Nephron progenitor cell (in vitro differentiated cells): ENCODE measurements around the gene SMLR1.
A peak's percentile ranks its signal among the peaks of the same experiment; 100 is the strongest.

Experiments
- DNase-seq: peaks from one replicate; pipeline ENCODE4 v3.0.0; 2021
- H3K27ac Mint-ChIP-seq: 2 replicates; pipeline ENCODE4 v1.8.0; 2021; ENCODE audit warnings: mild to moderate bottlenecking, moderate library complexity, mixed read lengths
- H3K27me3 Mint-ChIP-seq: 2 replicates; pipeline ENCODE4 v1.8.0; 2021; ENCODE audit warnings: mild to moderate bottlenecking, low read depth, mixed read lengths; ENCODE audit not compliant: poor library complexity
- H3K36me3 Mint-ChIP-seq: 2 replicates; pipeline ENCODE4 v1.8.0; 2021; ENCODE audit warnings: low read depth, mixed read lengths
- H3K4me1 Mint-ChIP-seq: 2 replicates; pipeline ENCODE4 v1.8.0; 2021; ENCODE audit warnings: mixed read lengths
- H3K4me3 Mint-ChIP-seq: 2 replicates; pipeline ENCODE4 v1.8.0; 2021; ENCODE audit warnings: mild to moderate bottlenecking, moderate library complexity, mixed read lengths
- H3K9me3 Mint-ChIP-seq: 2 replicates; pipeline ENCODE4 v1.8.0; 2021; ENCODE audit warnings: mild to moderate bottlenecking, moderate library complexity, mixed read lengths
- TF ChIP-seq, protein P1 (sequence below): fragments of 200-600 bp; sonication (generic); IDR thresholded peaks from 2 replicates; pipeline ENCODE4 v1.5.0; 2021; ENCODE audit warnings: antibody characterized with exemption

SMLR1 gene

GRCh38 chr6:130783416-130784107, 43.6 kb upstream of the SMLR1 start:
- DNase-seq: no peak
- no peak overlapping the region for H3K4me3 Mint-ChIP-seq
- H3K27me3 Mint-ChIP-seq: no peaks in the 10 kb centered on the region
- H3K4me1 Mint-ChIP-seq: no peaks in the 10 kb centered on the region
- TF ChIP-seq, protein P1, sequence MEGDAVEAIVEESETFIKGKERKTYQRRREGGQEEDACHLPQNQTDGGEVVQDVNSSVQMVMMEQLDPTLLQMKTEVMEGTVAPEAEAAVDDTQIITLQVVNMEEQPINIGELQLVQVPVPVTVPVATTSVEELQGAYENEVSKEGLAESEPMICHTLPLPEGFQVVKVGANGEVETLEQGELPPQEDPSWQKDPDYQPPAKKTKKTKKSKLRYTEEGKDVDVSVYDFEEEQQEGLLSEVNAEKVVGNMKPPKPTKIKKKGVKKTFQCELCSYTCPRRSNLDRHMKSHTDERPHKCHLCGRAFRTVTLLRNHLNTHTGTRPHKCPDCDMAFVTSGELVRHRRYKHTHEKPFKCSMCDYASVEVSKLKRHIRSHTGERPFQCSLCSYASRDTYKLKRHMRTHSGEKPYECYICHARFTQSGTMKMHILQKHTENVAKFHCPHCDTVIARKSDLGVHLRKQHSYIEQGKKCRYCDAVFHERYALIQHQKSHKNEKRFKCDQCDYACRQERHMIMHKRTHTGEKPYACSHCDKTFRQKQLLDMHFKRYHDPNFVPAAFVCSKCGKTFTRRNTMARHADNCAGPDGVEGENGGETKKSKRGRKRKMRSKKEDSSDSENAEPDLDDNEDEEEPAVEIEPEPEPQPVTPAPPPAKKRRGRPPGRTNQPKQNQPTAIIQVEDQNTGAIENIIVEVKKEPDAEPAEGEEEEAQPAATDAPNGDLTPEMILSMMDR: no peak
- H3K9me3 Mint-ChIP-seq: peaks cover 8% of the 10 kb centered on the region
- H3K27ac Mint-ChIP-seq: no peak overlapping the region
- H3K36me3 Mint-ChIP-seq: no peaks in the 10 kb centered on the region

GRCh38 chr6:130787726-130788500, 39.3 kb upstream of the SMLR1 start:
- Mint-ChIP-seq H3K9me3 (no peaks in the 10 kb centered on the region), H3K4me3 (no peak overlapping the region), H3K4me1 (no peaks in the 10 kb centered on the region), H3K27ac (no peak overlapping the region), H3K36me3 (no peaks in the 10 kb centered on the region), H3K27me3 (no peaks in the 10 kb centered on the region)
- TF ChIP-seq, protein P1: no peak
- no peak for DNase-seq

GRCh38 chr6:130788954-130789353, 38.3 kb upstream of the SMLR1 start:
- Mint-ChIP-seq H3K4me3 (no peak overlapping the region), H3K27ac (no peak overlapping the region), H3K27me3 (no peaks in the 10 kb centered on the region), H3K9me3 (peaks cover 3% of the 10 kb centered on the region), H3K36me3 (no peaks in the 10 kb centered on the region), H3K4me1 (no peaks in the 10 kb centered on the region)
- TF ChIP-seq, protein P1: no peak
- no peak for DNase-seq

GRCh38 chr6:130794010-130794697, 33.1 kb upstream of the SMLR1 start:
- Mint-ChIP-seq H3K36me3 (no peaks in the 10 kb centered on the region), H3K4me3 (no peak overlapping the region), H3K27me3 (no peaks in the 10 kb centered on the region), H3K9me3 (peaks cover 17% of the 10 kb centered on the region), H3K4me1 (no peaks in the 10 kb centered on the region), H3K27ac (peak overlapping the region; percentile 29)
- DNase-seq: no peak
- TF ChIP-seq, protein P1: no peak

DNA sequence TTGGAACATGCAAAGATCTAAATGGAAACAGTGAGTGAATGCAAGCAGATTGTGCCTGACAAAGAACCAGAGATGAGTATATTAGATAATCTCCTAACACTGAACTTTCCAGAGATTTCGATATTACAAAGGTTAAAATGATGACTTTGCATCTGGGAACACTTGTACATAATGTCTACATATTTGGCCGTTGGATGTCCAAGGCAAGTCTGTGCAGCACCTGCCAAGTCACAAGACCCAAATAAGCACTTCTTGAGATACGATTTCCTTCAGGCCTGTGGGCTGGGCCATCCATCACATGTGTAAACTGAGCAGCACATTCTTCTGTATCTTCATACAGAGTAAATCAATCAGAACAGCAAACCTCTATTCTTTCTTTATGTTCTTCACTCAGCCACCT, 32.5 kb upstream of the SMLR1 start:
- no peaks in the 10 kb centered on the region for H3K27me3 Mint-ChIP-seq
- no peak overlapping the region for H3K4me3 Mint-ChIP-seq
- H3K4me1 Mint-ChIP-seq: no peaks in the 10 kb centered on the region
- no peaks in the 10 kb centered on the region for H3K36me3 Mint-ChIP-seq
- peaks cover 23% of the 10 kb centered on the region for H3K9me3 Mint-ChIP-seq
- TF ChIP-seq, protein P1: no peak
- no peak for DNase-seq
- H3K27ac Mint-ChIP-seq: no peak overlapping the region
